ENCODE results near the gene TP73.

DNA sequence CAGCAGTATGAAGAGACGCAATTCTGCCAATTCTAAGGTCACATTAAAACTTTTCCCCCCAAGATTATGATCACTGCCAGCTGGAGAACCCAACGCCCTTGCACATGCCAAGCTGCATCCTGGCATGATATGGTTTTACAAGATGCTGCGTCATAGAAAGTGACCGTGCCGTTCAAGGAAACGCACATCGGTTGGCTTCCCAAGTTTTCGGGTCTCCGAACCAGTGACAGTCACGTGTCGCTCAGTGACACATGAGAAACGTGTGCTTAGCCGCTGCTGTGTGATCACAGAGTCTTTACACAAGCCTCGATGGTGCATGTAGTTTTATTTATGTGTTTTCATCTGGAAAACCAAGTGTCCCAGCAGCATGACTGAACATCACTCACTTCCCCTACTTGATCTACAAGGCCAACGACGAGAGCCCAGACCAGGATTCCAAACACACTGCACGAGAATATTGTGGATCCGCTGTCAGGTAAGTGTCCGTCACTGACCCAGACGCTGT, 127.6 kb downstream of the TP73 start:
- TF ChIP-seq CTCF (IDR thresholded peaks at IDR 0.05) (no peak), POLR2A (IDR thresholded peaks at IDR 0.05) (no peak)

Data from right lobe of liver (tissue), 4 donors.